ENCODE measurements around the gene CELA2A. TPM values are rescaled to one million over a fixed set of nuclear protein-coding genes. Genes with fewer than 3 reads are reported as not detected.
"Not testable (repeated sequence)": the region's sequence is repeated elsewhere in the genome, so short reads cannot be mapped to it uniquely, and the experiment has no call there.

CELA2A gene
- total RNA-seq, 2 donors from 2014 or later, result not detected

GRCh38 chr1:15513192-15513591 lies 56.7 kb downstream of the CELA2A start:
- H3K9me3 Mint-ChIP-seq, result no peaks in the 10 kb centered on the region
- peaks cover 13% of the 10 kb centered on the region for H3K36me3 ChIP-seq (ENCODE audit: control insufficient read depth, insufficient read depth, low read length)
- DNase-seq, result peak; percentile 21
- peaks cover 22% of the 10 kb centered on the region for H3K36me3 Mint-ChIP-seq (ENCODE audit: low read depth)
- no peaks in the 10 kb centered on the region for H3K9me3 ChIP-seq (ENCODE audit: control insufficient read depth, low read length)
- 84 to 90% methylated on average over 2 to 4 of the region's 4 CpGs for WGBS, 2 experiments (ENCODE audit: insufficient coverage in 1 of 2, insufficient read length in 1 of 2)
- no peak overlapping the region for H3K27ac ChIP-seq (ENCODE audit: low read depth, low read length)
- H3K27me3 ChIP-seq (ENCODE audit: control insufficient read depth, insufficient read depth, low read length, poor library complexity, severe bottlenecking), result no peaks in the 10 kb centered on the region
- no peak overlapping the region for H3K9ac ChIP-seq (ENCODE audit: extremely low read depth, low read length, poor library complexity, severe bottlenecking)
- H3K4me1 Mint-ChIP-seq, result no peaks in the 10 kb centered on the region
- no peak overlapping the region for H3K4me3 Mint-ChIP-seq
- H3K27ac Mint-ChIP-seq, result no peak overlapping the region
- no peaks in the 10 kb centered on the region for H3K4me1 ChIP-seq (ENCODE audit: control insufficient read depth, insufficient read depth, low read length)
- H3K4me3 ChIP-seq (ENCODE audit: low read length), result no peak overlapping the region
- TF ChIP-seq, protein P1, sequence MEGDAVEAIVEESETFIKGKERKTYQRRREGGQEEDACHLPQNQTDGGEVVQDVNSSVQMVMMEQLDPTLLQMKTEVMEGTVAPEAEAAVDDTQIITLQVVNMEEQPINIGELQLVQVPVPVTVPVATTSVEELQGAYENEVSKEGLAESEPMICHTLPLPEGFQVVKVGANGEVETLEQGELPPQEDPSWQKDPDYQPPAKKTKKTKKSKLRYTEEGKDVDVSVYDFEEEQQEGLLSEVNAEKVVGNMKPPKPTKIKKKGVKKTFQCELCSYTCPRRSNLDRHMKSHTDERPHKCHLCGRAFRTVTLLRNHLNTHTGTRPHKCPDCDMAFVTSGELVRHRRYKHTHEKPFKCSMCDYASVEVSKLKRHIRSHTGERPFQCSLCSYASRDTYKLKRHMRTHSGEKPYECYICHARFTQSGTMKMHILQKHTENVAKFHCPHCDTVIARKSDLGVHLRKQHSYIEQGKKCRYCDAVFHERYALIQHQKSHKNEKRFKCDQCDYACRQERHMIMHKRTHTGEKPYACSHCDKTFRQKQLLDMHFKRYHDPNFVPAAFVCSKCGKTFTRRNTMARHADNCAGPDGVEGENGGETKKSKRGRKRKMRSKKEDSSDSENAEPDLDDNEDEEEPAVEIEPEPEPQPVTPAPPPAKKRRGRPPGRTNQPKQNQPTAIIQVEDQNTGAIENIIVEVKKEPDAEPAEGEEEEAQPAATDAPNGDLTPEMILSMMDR (conservative IDR thresholded peaks at IDR 0.05), result no peak
- H3K27me3 Mint-ChIP-seq (ENCODE audit: insufficient read depth), result no peaks in the 10 kb centered on the region

DNA sequence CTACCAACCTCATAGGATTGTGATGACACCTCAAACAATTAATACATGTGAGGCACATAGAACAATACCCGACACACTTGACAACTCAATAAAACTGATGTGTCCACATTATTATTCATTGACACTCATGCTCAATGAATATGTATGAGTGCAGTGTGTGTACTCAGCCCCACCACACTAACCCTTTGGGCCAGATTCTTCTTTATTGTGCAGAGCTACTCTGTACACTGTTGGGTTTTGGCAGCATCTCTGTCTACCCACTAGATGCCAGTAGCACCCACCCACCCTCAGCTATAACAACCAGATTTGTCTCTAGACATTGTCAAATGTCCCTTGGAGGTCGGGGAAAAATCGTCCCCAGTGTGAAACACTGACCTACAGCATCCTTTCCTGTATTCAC lies 57.4 kb downstream of the CELA2A start:
- H3K4me3 ChIP-seq (ENCODE audit: low read length), result no peak overlapping the region
- no peak overlapping the region for H3K27ac Mint-ChIP-seq
- H3K4me1 Mint-ChIP-seq, result no peaks in the 10 kb centered on the region
- H3K4me3 Mint-ChIP-seq, result no peak overlapping the region
- H3K27me3 ChIP-seq (ENCODE audit: control insufficient read depth, insufficient read depth, low read length, poor library complexity, severe bottlenecking), result no peaks in the 10 kb centered on the region
- H3K36me3 ChIP-seq (ENCODE audit: control insufficient read depth, insufficient read depth, low read length), result peaks cover 13% of the 10 kb centered on the region
- peaks cover 22% of the 10 kb centered on the region for H3K36me3 Mint-ChIP-seq (ENCODE audit: low read depth)
- no peaks in the 10 kb centered on the region for H3K9me3 Mint-ChIP-seq
- H3K9ac ChIP-seq (ENCODE audit: extremely low read depth, low read length, poor library complexity, severe bottlenecking), result no peak overlapping the region
- WGBS, 2 experiments (ENCODE audit: insufficient coverage in 1 of 2, insufficient read length in 1 of 2), result 84 to 94% methylated on average over 3 of the region's 3 CpGs
- no peaks in the 10 kb centered on the region for H3K4me1 ChIP-seq (ENCODE audit: control insufficient read depth, insufficient read depth, low read length)
- TF ChIP-seq, protein P1 (conservative IDR thresholded peaks at IDR 0.05), result no peak
- DNase-seq, result no peak
- no peak overlapping the region for H3K27ac ChIP-seq (ENCODE audit: low read depth, low read length)
- no peaks in the 10 kb centered on the region for H3K27me3 Mint-ChIP-seq (ENCODE audit: insufficient read depth)
- H3K9me3 ChIP-seq (ENCODE audit: control insufficient read depth, low read length), result no peaks in the 10 kb centered on the region

- WGBS, 2 experiments (ENCODE audit: insufficient coverage in 1 of 2, insufficient read length in 1 of 2), result 94% methylated on average over 5 of the region's 5 CpGs; no CpG with 5 or more reads in 1 of the 2 experiments
- not testable (repeated sequence) for H3K4me3 Mint-ChIP-seq; H3K27ac ChIP-seq (ENCODE audit: low read depth, low read length); H3K4me1 ChIP-seq (ENCODE audit: control insufficient read depth, insufficient read depth, low read length); H3K9me3 ChIP-seq (ENCODE audit: control insufficient read depth, low read length); H3K27ac Mint-ChIP-seq; H3K9me3 Mint-ChIP-seq; H3K4me3 ChIP-seq (ENCODE audit: low read length); H3K27me3 Mint-ChIP-seq (ENCODE audit: insufficient read depth); H3K27me3 ChIP-seq (ENCODE audit: control insufficient read depth, insufficient read depth, low read length, poor library complexity, severe bottlenecking); H3K4me1 Mint-ChIP-seq; H3K9ac ChIP-seq (ENCODE audit: extremely low read depth, low read length, poor library complexity, severe bottlenecking); DNase-seq
- H3K36me3 ChIP-seq (ENCODE audit: control insufficient read depth, insufficient read depth, low read length), result peaks cover 13% of the 10 kb centered on the region
- peaks cover 25% of the 10 kb centered on the region for H3K36me3 Mint-ChIP-seq (ENCODE audit: low read depth)
These were observed 58.0 kb downstream of the CELA2A start for GRCh38 chr1:15514557-15514956.

GRCh38 chr1:15515022-15515663 lies 58.6 kb downstream of the CELA2A start:
- Histone ChIP-seq H3K9ac (ENCODE audit: extremely low read depth, low read length, poor library complexity, severe bottlenecking) (no peak overlapping the region), H3K36me3 (ENCODE audit: control insufficient read depth, insufficient read depth, low read length) (peaks cover 13% of the 10 kb centered on the region), H3K27ac (ENCODE audit: low read depth, low read length) (no peak overlapping the region), H3K27me3 (ENCODE audit: control insufficient read depth, insufficient read depth, low read length, poor library complexity, severe bottlenecking) (no peaks in the 10 kb centered on the region), H3K4me3 (ENCODE audit: low read length) (no peak overlapping the region), H3K4me1 (ENCODE audit: control insufficient read depth, insufficient read depth, low read length) (no peaks in the 10 kb centered on the region), H3K9me3 (ENCODE audit: control insufficient read depth, low read length) (no peaks in the 10 kb centered on the region)
- Mint-ChIP-seq H3K36me3 (ENCODE audit: low read depth) (peaks cover 25% of the 10 kb centered on the region), H3K4me1 (no peaks in the 10 kb centered on the region), H3K27me3 (ENCODE audit: insufficient read depth) (no peaks in the 10 kb centered on the region), H3K27ac (no peak overlapping the region), H3K4me3 (no peak overlapping the region), H3K9me3 (no peaks in the 10 kb centered on the region)
- TF ChIP-seq, protein P1 (conservative IDR thresholded peaks at IDR 0.05), result no peak
- 91 to 100% methylated on average over 1 to 2 of the region's 2 CpGs for WGBS, 2 experiments (ENCODE audit: insufficient coverage in 1 of 2, insufficient read length in 1 of 2)
- peak; percentile 1 for DNase-seq

Data from endodermal cell (in vitro differentiated cells).